ENCODE measurements around the gene SLC9A8. TPM values are rescaled to one million over a fixed set of nuclear protein-coding genes. Genes with fewer than 3 reads are reported as not detected.

SLC9A8 gene
- total RNA-seq, 1 experiment from 2014 or later: 6.7 TPM

GRCh38 chr20:49899541-49900383, 87.1 kb downstream of the SLC9A8 start:
- ChIA-PET RAD21 (ENCODE audit: low non-redundant PET in 1 of 2, low total read pairs in 2 of 2, uncharacterized antibody in 2 of 2, unreplicated experiment in 2 of 2) (no interaction called here), POLR2A (no interaction called here), CTCF (no interaction called here)
- Histone ChIP-seq H4K20me1 (ENCODE audit: insufficient read depth) (0 out of 2 replicates have a peak, but pooled peaks cover 1% of the 10 kb centered on the region), H3K4me2 (ENCODE audit: low read length) (no peak overlapping the region), H3K79me2 (ENCODE audit: insufficient read depth, low read length) (no peaks in the 10 kb centered on the region), H3K9ac (ENCODE audit: low read length) (no peak overlapping the region), H3K36me3 (ENCODE audit: control insufficient read depth in 1 of 2, insufficient read depth in 2 of 2, low read length in 2 of 2) (peaks cover 3 to 6% of the 10 kb centered on the region in 2 experiments; a peak in 2 of 4 replicates), H3K27me3 (ENCODE audit: insufficient read depth, low read length) (no peaks in the 10 kb centered on the region), H3K4me3 (replicated peaks in 1 of 2; ENCODE audit: low read depth in 1 of 2, low read length in 2 of 2) (no peak overlapping the region), H3K4me1 (ENCODE audit: control insufficient read depth in 1 of 2, insufficient read depth in 2 of 2, low read length in 2 of 2) (no peaks in the 10 kb centered on the region), H2AFZ (ENCODE audit: low read depth, low read length, poor library complexity, severe bottlenecking) (no peak overlapping the region), H3K27ac (ENCODE audit: low read depth, low read length) (no peak overlapping the region), H3K9me3 (ENCODE audit: control insufficient read depth in 1 of 2, insufficient read depth in 1 of 2, low read depth in 1 of 2, low read length in 2 of 2) (no peaks in the 10 kb centered on the region), H3K9me2 (ENCODE audit: insufficient read depth) (no peaks in the 10 kb centered on the region)
- intact Hi-C loops (cut with micrococcal nuclease): no loop called here
- ATAC-seq: no peak
- no TSS peak for BruUV-seq (replicated peaks)
- no peak for DNase-seq (ENCODE audit: low read depth, low spot score)
- TF ChIP-seq ZNF274 (IDR thresholded peaks at IDR 0.05; ENCODE audit: low read depth, low read length): no peak
- TF ChIP-seq ELF1 (IDR thresholded peaks at IDR 0.05; ENCODE audit: borderline replicate concordance, low read depth): no peak
- TF ChIP-seq ZBTB33 (IDR thresholded peaks at IDR 0.05; ENCODE audit: extremely low read depth, insufficient replicate concordance, low read length): no peak
- no peak for TF ChIP-seq FOSL1 (IDR thresholded peaks at IDR 0.05; ENCODE audit: low read depth)
- TF ChIP-seq YY1 (IDR thresholded peaks at IDR 0.05; ENCODE audit: extremely low read depth, insufficient replicate concordance, low read depth, low read length): no peak
- TF ChIP-seq SRF (IDR thresholded peaks at IDR 0.05; ENCODE audit: low read depth): no peak
- no peak for TF ChIP-seq SIN3A (IDR thresholded peaks at IDR 0.05; ENCODE audit: low read depth)
- TF ChIP-seq MAX (IDR thresholded peaks at IDR 0.05): no peak
- no peak for TF ChIP-seq SP1 (IDR thresholded peaks at IDR 0.05; ENCODE audit: low read depth)
- TF ChIP-seq EGR1 (IDR thresholded peaks at IDR 0.05; ENCODE audit: low read depth): no peak
- no peak for TF ChIP-seq CEBPB (IDR thresholded peaks at IDR 0.05; ENCODE audit: low read depth)
- no peak for TF ChIP-seq ZFX (IDR thresholded peaks at IDR 0.05)
- no peak for TF ChIP-seq JUND (IDR thresholded peaks at IDR 0.05)
- no peak for TF ChIP-seq EZH2 (IDR thresholded peaks at IDR 0.05)
- TF ChIP-seq REST (IDR thresholded peaks at IDR 0.05; ENCODE audit: low read depth): no peak
